ENCODE data around the gene LARGE2. TPM values are rescaled to one million over a fixed set of nuclear protein-coding genes. Genes with fewer than 3 reads are reported as not detected.

The LARGE2 gene
- total and polyA plus RNA-seq, 9 of the 15 experiments (the other 6 are each of a cell fraction or from before 2014, with no cell fraction given) = 0.56 to 14.1 (median 6.6) TPM

- H3K4me2 ChIP-seq (ENCODE audit: insufficient read depth, low read length) = no peak overlapping the region
- peaks cover 64% of the 10 kb centered on the region for H3K36me3 ChIP-seq (ENCODE audit: control insufficient read depth, insufficient read depth, low read length)
- FAIRE-seq (no peak), ATAC-seq (no peak), DNase-seq (ENCODE audit: extremely low read depth in 1 of 4, low spot score in 3 of 4) (no peak)
- no peaks in the 10 kb centered on the region for H3K9me3 ChIP-seq (replicated peaks; ENCODE audit: control insufficient read depth, insufficient read depth, low read depth, low read length)
- in situ Hi-C loops (cut with MboI) = no loop called here
- CTCF ChIA-PET (ENCODE audit: low intra/inter-chr PET ratio) = interaction anchor here (0.6 kb wide), 1 partner anchor 211 kb away, joined by 3 read pairs; no protein-coding TSS in a partner anchor
- H3K27me3 ChIP-seq (ENCODE audit: control insufficient read depth in 2 of 2, insufficient read depth in 2 of 2, low read length in 2 of 2) = no peaks in the 10 kb centered on the region
- WGBS (ENCODE audit: insufficient coverage, low coverage, missing lambda C conversion rate) = 82% methylated on average over 8 of the region's 8 CpGs
- intact Hi-C loops (cut with micrococcal nuclease) = loop anchor here (10.0 kb wide), 1 partner anchor 68 kb away; no protein-coding TSS in a partner anchor
- TF ChIP-seq IRF9 (tag; IDR thresholded peaks at IDR 0.05) (no peak), MBD1 (CRISPR knock-in tag; IDR thresholded peaks at IDR 0.05) (no peak), ELF1 (tag; IDR thresholded peaks at IDR 0.05) (no peak), MEF2A (IDR thresholded peaks at IDR 0.05; ENCODE audit: control insufficient read depth, low read depth, low read length) (no peak), ZNF232 (CRISPR knock-in tag; IDR thresholded peaks at IDR 0.05) (no peak), ZKSCAN8 (CRISPR knock-in tag; IDR thresholded peaks at IDR 0.05) (no peak), TEAD2 (tag; IDR thresholded peaks at IDR 0.05) (no peak), E2F5 (CRISPR knock-in tag; IDR thresholded peaks at IDR 0.05) (no peak), SIRT6 (IDR thresholded peaks at IDR 0.05; ENCODE audit: low read depth, low read length) (no peak), PURB (CRISPR knock-in tag; IDR thresholded peaks at IDR 0.05; ENCODE audit: low read depth) (no peak), HDAC3 (IDR thresholded peaks at IDR 0.05; ENCODE audit: borderline replicate concordance, partially characterized antibody) (no peak), ZNF449 (CRISPR knock-in tag; IDR thresholded peaks at IDR 0.05) (no peak), ARID3B (CRISPR knock-in tag; IDR thresholded peaks at IDR 0.05; ENCODE audit: borderline replicate concordance) (no peak), HIVEP1 (CRISPR knock-in tag; IDR thresholded peaks at IDR 0.05) (no peak), ZFP30 (CRISPR knock-in tag; IDR thresholded peaks at IDR 0.05; ENCODE audit: borderline replicate concordance) (no peak)
- peaks cover 11% of the 10 kb centered on the region for H4K20me1 ChIP-seq (replicated peaks; ENCODE audit: control insufficient read depth, insufficient read depth, low read length)
- no peaks in the 10 kb centered on the region for H3K79me2 ChIP-seq (ENCODE audit: control insufficient read depth, insufficient read depth, low read length)
- no peak overlapping the region for H3K4me3 ChIP-seq
- H2AFZ ChIP-seq (ENCODE audit: low read depth, low read length) = no peak overlapping the region
- no peaks in the 10 kb centered on the region for H3K9me1 ChIP-seq (ENCODE audit: control insufficient read depth, insufficient read depth, low read length)
- H3K4me1 ChIP-seq (replicated peaks in 1 of 2; ENCODE audit: control insufficient read depth in 2 of 2, insufficient read depth in 2 of 2, low read length in 2 of 2) = peaks cover 11 to 22% of the 10 kb centered on the region in 2 experiments
- no TSS peak for BruUV-seq (replicated peaks)
- no peak overlapping the region for H3K9ac ChIP-seq (ENCODE audit: insufficient read depth in 1 of 2, low read depth in 2 of 2, low read length in 2 of 2)
- H3K27ac ChIP-seq (ENCODE audit: extremely low read depth, low read depth, low read length) = no peak overlapping the region
- POLR2A ChIA-PET = interaction anchor here (0.6 to 0.7 kb wide), 2 partner anchors 53 to 1264 kb away, joined by 3 read pairs; no protein-coding TSS in a partner anchor
Observed at GRCh38 chr11:45877221-45877620, 45.2 kb upstream of the LARGE2 start.

Data from K562 (cell line).